GM21825 (cell line): ENCODE results near the gene MYLK.

Source experiments
- ATAC-seq: cut with Tn5 transposase; IDR thresholded peaks from one replicate; pipeline ENCODE4 v1.9.1; 2021; ENCODE audit warnings: mild to moderate bottlenecking, moderate library complexity; ENCODE audit not compliant: unreplicated experiment

The MYLK gene

GRCh38 chr3:123832692-123833397 is 51.3 kb downstream of the MYLK start:
- ATAC-seq, result no peak

GRCh38 chr3:123831420-123831819 is 52.7 kb downstream of the MYLK start:
- no peak for ATAC-seq

- ATAC-seq, result no peak
Observed at GRCh38 chr3:123821920-123822319, 62.2 kb downstream of the MYLK start.

- no peak for ATAC-seq
Observed at GRCh38 chr3:123819949-123820348, 64.2 kb downstream of the MYLK start.

- ATAC-seq, result no peak
Observed at GRCh38 chr3:123818921-123819429, 65.2 kb downstream of the MYLK start.

GRCh38 chr3:123818324-123818920 is 65.7 kb downstream of the MYLK start:
- ATAC-seq, result no peak

- ATAC-seq, result no peak
Observed at GRCh38 chr3:123817413-123817812, 66.7 kb downstream of the MYLK start.

- ATAC-seq, result no peak
Observed at GRCh38 chr3:123816673-123817207, 67.4 kb downstream of the MYLK start.

GRCh38 chr3:123815981-123816380 is 68.2 kb downstream of the MYLK start:
- no peak for ATAC-seq

GRCh38 chr3:123813876-123814275 is 70.3 kb downstream of the MYLK start:
- ATAC-seq, result no peak

- no peak for ATAC-seq
Observed at GRCh38 chr3:123809597-123809996, 74.5 kb downstream of the MYLK start.

GRCh38 chr3:123808812-123809211 is 75.3 kb downstream of the MYLK start:
- no peak for ATAC-seq

- ATAC-seq, result no peak
Observed at GRCh38 chr3:123807820-123808219, 76.3 kb downstream of the MYLK start.

GRCh38 chr3:123805504-123805903 is 78.6 kb downstream of the MYLK start:
- no peak for ATAC-seq

GRCh38 chr3:123805101-123805500 is 79.0 kb downstream of the MYLK start:
- no peak for ATAC-seq

- ATAC-seq, result no peak
Observed at GRCh38 chr3:123804676-123805075, 79.5 kb downstream of the MYLK start.

- no peak for ATAC-seq
Observed at GRCh38 chr3:123803521-123803920, 80.6 kb downstream of the MYLK start.

- no peak for ATAC-seq
Observed at GRCh38 chr3:123802007-123802625, 82.0 kb downstream of the MYLK start.

GRCh38 chr3:123801474-123801873 is 82.7 kb downstream of the MYLK start:
- ATAC-seq, result no peak

GRCh38 chr3:123800362-123800682 is 83.8 kb downstream of the MYLK start:
- ATAC-seq, result no peak

GRCh38 chr3:123799544-123800361 is 84.4 kb downstream of the MYLK start:
- ATAC-seq, result no peak
